PC-9 (cell line): ENCODE measurements around the gene MAGI2. TPM values are rescaled to one million over a fixed set of nuclear protein-coding genes. Genes with fewer than 3 reads are reported as not detected.

ENCODE experiments used
- BruUV-seq: library from RNA; stranded (reverse); fragments of 400-500 nt; replicated peaks from 2 replicates; lab custom pipeline; 2021; lab: Mats Ljungman, UMichigan
- CTCF ChIA-PET: fragments of 300-600 bp; sonication (Branson Sonifier 250); formaldehyde crosslinking; loops from one replicate; lab custom pipeline; 2022; ENCODE audit warnings: antibody characterized with exemption; lab: Charles Lee
- POLR2A ChIA-PET: fragments of 300-600 bp; sonication (Branson Sonifier 250); formaldehyde crosslinking; loops from one replicate; lab custom pipeline; 2022; ENCODE audit warnings: antibody characterized with exemption; ENCODE audit not compliant: unreplicated experiment; lab: Charles Lee
- DNase-seq, 2 experiments: peaks; one replicate each; pipeline versions ENCODE4 v3.0.0 to v3.0.0-alpha.2; 2015 to 2022; ENCODE audit warnings: mixed read lengths in 1 of 2
- H2AFZ ChIP-seq: fragments of 200-600 bp; sonication (generic); 2 replicates; pipeline ENCODE4 v1.8.1; 2017; ENCODE audit warnings: antibody characterized with exemption
- H3F3A ChIP-seq: fragments of 200-600 bp; sonication (generic); 2 replicates; pipeline ENCODE4 v1.8.1; 2017; ENCODE audit warnings: antibody characterized with exemption, mild to moderate bottlenecking, low read depth; ENCODE audit not compliant: insufficient read depth
- H3K27ac ChIP-seq: fragments of 200-600 bp; sonication (generic); 2 replicates; pipeline ENCODE4 v1.6.1; 2016; ENCODE audit warnings: mixed run types
- H3K27me3 ChIP-seq: fragments of 200-600 bp; sonication (generic); 2 replicates; pipeline ENCODE4 v1.6.1; 2016; ENCODE audit warnings: low read depth, mixed run types; ENCODE audit not compliant: insufficient read depth
- H3K36me3 ChIP-seq: fragments of 200-600 bp; sonication (generic); 2 replicates; pipeline ENCODE4 v1.6.1; 2016; ENCODE audit warnings: low read depth, mixed run types
- H3K4me1 ChIP-seq: fragments of 200-600 bp; sonication (generic); replicated peaks from 2 replicates; pipeline ENCODE4 v1.6.1; 2016; ENCODE audit warnings: mixed run types; ENCODE audit not compliant: insufficient read depth
- H3K4me2 ChIP-seq: fragments of 200-600 bp; sonication (generic); 2 replicates; pipeline ENCODE4 v1.6.1; 2017; ENCODE audit warnings: mixed run types
- H3K4me3 ChIP-seq: fragments of 200-600 bp; sonication (generic); 2 replicates; pipeline ENCODE4 v1.6.1; 2016; ENCODE audit warnings: mixed run types
- H3K79me2 ChIP-seq: fragments of 200-600 bp; sonication (generic); 2 replicates; pipeline ENCODE4 v1.6.1; 2017; ENCODE audit warnings: low read depth, mixed run types
- H3K9me2 ChIP-seq: fragments of 200-600 bp; sonication (generic); 2 replicates; pipeline ENCODE4 v1.8.1; 2017; ENCODE audit warnings: mild to moderate bottlenecking; ENCODE audit not compliant: insufficient read depth
- H3K9me3 ChIP-seq: fragments of 200-600 bp; sonication (generic); 2 replicates; pipeline ENCODE4 v1.8.1; 2016; ENCODE audit warnings: low read depth; ENCODE audit not compliant: insufficient read depth
- H4K20me1 ChIP-seq: fragments of 200-600 bp; sonication (generic); 2 replicates; pipeline ENCODE4 v1.8.1; 2017; ENCODE audit not compliant: insufficient read depth
- EZH2 ChIP-seq: fragments of 200-600 bp; sonication (generic); IDR thresholded peaks from 2 replicates; pipeline ENCODE4 v1.8.0; 2017; ENCODE audit warnings: antibody characterized with exemption, low read depth
- intact Hi-C: fragments of 100-400 bp; cut with micrococcal nuclease; formaldehyde crosslinking; loops from one replicate; pipeline ENCODE4 v1.10.0; 2022; ENCODE audit not compliant: unreplicated experiment
- total RNA-seq: library from RNA; stranded (reverse); gene quantifications from 2 replicates; pipeline ENCODE4 v1.2.3, GENCODE V29; 2021
- TF ChIP-seq, protein P1 (sequence below): fragments of 200-600 bp; sonication (generic); conservative IDR thresholded peaks from 2 replicates; pipeline ENCODE4 v1.6.1; 2017; ENCODE audit warnings: mixed run types, antibody characterized with exemption, mild to moderate bottlenecking, moderate library complexity

The MAGI2 gene
- total RNA-seq, 1 experiment from 2014 or later = 0.92 TPM

DNA sequence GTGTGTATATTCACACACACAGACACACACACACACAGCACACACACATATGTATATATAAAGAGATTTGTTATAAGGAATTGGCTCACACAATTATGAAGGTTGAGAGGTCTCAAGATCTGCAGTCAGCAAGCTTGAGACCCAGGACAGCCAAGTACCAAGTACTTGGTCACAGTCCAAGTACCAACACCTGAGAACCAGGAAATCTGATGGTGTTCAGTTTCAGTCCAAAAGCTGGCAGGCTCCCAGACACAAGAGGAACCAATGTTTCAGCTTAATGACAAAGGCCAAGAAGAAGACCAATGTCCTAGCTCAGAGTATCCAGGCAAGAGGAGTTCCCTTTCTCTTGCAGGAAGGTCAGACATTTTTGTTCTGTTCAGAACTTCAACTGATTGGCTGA lies 780.2 kb downstream of the MAGI2 start:
- no TSS peak for BruUV-seq

GRCh38 chr7:78662939-78663338 lies 790.5 kb downstream of the MAGI2 start:
- Histone ChIP-seq H3K9me2 (no peaks in the 10 kb centered on the region; the same call in 1 of the 2 replicates), H3F3A (no peaks in the 10 kb centered on the region), H3K27me3 (no peaks in the 10 kb centered on the region), H4K20me1 (no peaks in the 10 kb centered on the region), H2AFZ (no peak overlapping the region), H3K27ac (no peak overlapping the region), H3K36me3 (no peaks in the 10 kb centered on the region), H3K4me1 (no peaks in the 10 kb centered on the region), H3K4me3 (no peak overlapping the region), H3K79me2 (no peaks in the 10 kb centered on the region), H3K9me3 (no peaks in the 10 kb centered on the region), H3K4me2 (no peak overlapping the region)
- POLR2A ChIA-PET = no interaction called here
- DNase-seq = no peak
- intact Hi-C loops = no loop called here
- CTCF ChIA-PET = no interaction called here
- TF ChIP-seq EZH2 = no peak
- TF ChIP-seq, protein P1, sequence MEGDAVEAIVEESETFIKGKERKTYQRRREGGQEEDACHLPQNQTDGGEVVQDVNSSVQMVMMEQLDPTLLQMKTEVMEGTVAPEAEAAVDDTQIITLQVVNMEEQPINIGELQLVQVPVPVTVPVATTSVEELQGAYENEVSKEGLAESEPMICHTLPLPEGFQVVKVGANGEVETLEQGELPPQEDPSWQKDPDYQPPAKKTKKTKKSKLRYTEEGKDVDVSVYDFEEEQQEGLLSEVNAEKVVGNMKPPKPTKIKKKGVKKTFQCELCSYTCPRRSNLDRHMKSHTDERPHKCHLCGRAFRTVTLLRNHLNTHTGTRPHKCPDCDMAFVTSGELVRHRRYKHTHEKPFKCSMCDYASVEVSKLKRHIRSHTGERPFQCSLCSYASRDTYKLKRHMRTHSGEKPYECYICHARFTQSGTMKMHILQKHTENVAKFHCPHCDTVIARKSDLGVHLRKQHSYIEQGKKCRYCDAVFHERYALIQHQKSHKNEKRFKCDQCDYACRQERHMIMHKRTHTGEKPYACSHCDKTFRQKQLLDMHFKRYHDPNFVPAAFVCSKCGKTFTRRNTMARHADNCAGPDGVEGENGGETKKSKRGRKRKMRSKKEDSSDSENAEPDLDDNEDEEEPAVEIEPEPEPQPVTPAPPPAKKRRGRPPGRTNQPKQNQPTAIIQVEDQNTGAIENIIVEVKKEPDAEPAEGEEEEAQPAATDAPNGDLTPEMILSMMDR = no peak
- no TSS peak for BruUV-seq

More for the DNA sequence above, 780.2 kb downstream of the MAGI2 start:
- ChIA-PET CTCF (no interaction called here), POLR2A (no interaction called here)
- Histone ChIP-seq H3K36me3 (no peaks in the 10 kb centered on the region), H3K4me2 (no peak overlapping the region), H2AFZ (no peak overlapping the region), H3K27ac (no peak overlapping the region), H3K27me3 (no peaks in the 10 kb centered on the region), H4K20me1 (no peaks in the 10 kb centered on the region), H3K4me3 (no peak overlapping the region), H3K9me2 (no peaks in the 10 kb centered on the region), H3K4me1 (no peaks in the 10 kb centered on the region), H3F3A (no peaks in the 10 kb centered on the region), H3K9me3 (no peaks in the 10 kb centered on the region), H3K79me2 (no peaks in the 10 kb centered on the region)
- TF ChIP-seq EZH2 = no peak
- TF ChIP-seq, protein P1 = no peak
- intact Hi-C loops = no loop called here
- DNase-seq = no peak

DNA sequence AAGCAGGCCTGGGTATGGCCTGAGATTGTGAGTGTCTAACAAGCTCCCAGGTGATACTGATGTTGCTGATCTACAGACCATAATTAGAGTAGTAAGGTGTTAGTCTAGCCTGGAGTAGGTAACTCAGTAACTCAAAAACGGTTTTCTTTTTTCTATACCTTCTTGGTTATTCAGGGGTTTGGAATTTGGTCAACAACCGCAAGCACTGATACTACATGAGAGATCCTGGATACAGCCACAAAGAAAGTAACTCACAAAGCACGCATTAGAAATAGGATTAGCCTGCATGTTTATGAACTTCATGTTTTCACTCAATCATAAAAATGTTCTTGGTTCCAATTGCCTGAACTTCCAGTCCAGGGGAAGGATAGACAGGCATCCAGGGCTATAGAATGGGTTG lies 803.5 kb downstream of the MAGI2 start:
- peak in 1 of 2 experiments; percentile 6 for DNase-seq
- BruUV-seq = no TSS peak
- CTCF ChIA-PET = no interaction called here

More for the DNA sequence above, 803.5 kb downstream of the MAGI2 start:
- H3K36me3 ChIP-seq = no peaks in the 10 kb centered on the region
- H3K4me3 ChIP-seq = no peak overlapping the region
- POLR2A ChIA-PET = no interaction called here
- no peaks in the 10 kb centered on the region for H3K4me1 ChIP-seq
- no peaks in the 10 kb centered on the region for H3K79me2 ChIP-seq
- TF ChIP-seq EZH2 = no peak
- TF ChIP-seq, protein P1 = no peak
- H3K27me3 ChIP-seq = no peaks in the 10 kb centered on the region
- no peak overlapping the region for H3K4me2 ChIP-seq
- no peaks in the 10 kb centered on the region for H3K9me3 ChIP-seq
- H4K20me1 ChIP-seq = no peaks in the 10 kb centered on the region
- intact Hi-C loops = no loop called here
- no peak overlapping the region for H2AFZ ChIP-seq
- no peaks in the 10 kb centered on the region for H3K9me2 ChIP-seq
- no peaks in the 10 kb centered on the region for H3F3A ChIP-seq
- H3K27ac ChIP-seq = no peak overlapping the region
